ENCODE results near the gene PSME2.

DNA sequence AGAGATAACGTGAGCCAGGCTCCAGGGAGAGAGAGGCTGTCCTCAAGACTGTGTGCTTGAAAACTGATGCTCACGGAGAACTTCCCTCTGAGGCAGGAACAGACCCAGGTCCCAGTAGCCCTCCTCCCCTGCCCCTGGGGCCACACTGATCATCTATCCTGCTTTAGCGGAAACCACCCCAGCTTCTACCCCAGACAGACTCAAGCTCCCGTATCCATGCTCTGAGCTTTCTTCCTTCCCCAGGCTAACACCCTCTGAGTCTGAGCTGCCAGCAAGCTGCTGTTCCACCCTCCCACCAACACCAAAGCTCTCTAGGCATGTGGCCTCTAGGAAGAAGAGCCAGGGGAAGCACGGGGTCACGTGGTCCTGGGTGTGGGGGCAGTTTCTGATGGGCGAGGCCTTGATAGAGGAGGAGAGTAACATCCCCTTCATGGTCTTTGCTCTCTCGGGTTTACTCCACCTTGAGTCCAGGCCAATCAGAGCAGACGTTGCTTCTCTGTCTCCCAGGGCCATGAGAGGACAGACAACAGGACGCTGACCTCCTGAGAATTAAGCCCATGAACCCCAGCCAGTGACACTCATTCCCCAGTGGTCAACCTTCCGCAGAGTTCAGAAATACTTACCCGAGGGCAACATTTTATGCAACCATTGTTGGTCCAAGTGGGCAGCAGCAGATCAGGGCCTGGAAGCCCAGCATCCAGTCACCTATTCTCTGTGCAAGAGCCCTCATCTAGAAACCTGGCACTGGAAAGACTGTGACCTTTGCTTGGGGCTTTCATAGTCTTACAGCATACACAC, 50.9 kb downstream of the PSME2 start:
- TF ChIP-seq, protein P1, sequence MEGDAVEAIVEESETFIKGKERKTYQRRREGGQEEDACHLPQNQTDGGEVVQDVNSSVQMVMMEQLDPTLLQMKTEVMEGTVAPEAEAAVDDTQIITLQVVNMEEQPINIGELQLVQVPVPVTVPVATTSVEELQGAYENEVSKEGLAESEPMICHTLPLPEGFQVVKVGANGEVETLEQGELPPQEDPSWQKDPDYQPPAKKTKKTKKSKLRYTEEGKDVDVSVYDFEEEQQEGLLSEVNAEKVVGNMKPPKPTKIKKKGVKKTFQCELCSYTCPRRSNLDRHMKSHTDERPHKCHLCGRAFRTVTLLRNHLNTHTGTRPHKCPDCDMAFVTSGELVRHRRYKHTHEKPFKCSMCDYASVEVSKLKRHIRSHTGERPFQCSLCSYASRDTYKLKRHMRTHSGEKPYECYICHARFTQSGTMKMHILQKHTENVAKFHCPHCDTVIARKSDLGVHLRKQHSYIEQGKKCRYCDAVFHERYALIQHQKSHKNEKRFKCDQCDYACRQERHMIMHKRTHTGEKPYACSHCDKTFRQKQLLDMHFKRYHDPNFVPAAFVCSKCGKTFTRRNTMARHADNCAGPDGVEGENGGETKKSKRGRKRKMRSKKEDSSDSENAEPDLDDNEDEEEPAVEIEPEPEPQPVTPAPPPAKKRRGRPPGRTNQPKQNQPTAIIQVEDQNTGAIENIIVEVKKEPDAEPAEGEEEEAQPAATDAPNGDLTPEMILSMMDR (conservative IDR thresholded peaks at IDR 0.05): no peak
- no peak for TF ChIP-seq ZFX (IDR thresholded peaks at IDR 0.05)
